K562 (cell line): ENCODE results near the gene THOP1. TPM values are rescaled to one million over a fixed set of nuclear protein-coding genes. Genes with fewer than 3 reads are reported as not detected.
A peak's percentile ranks its signal among the peaks of the same experiment; 100 is the strongest.

Source experiments
- ATAC-seq: fragments of 200-7000 bp; cut with Tn5 transposase; 3 replicates; pipeline ENCODE4 v1.9.1; 2020; ENCODE audit warnings: moderate library complexity
- BruUV-seq: library from RNA; stranded (reverse); fragments of 400-500 nt; replicated peaks from 2 replicates; lab custom pipeline; 2021; lab: Mats Ljungman, UMichigan
- CTCF ChIA-PET: fragments of 300-600 bp; formaldehyde crosslinking; extraction: SDS; loops from one replicate; lab custom pipeline; 2021; ENCODE audit warnings: low intra/inter-chr PET ratio; lab: Yijun Ruan, JAX
- POLR2A ChIA-PET: fragments of 300-600, 350-650 bp; sonication (Branson Sonifier 250); formaldehyde crosslinking; extraction: SDS; loops from one replicate; lab custom pipeline; 2021; ENCODE audit warnings: antibody characterized with exemption, inconsistent platforms; lab: Yijun Ruan, JAX
- DNase-seq, 4 experiments: peaks; one replicate each; pipeline versions ENCODE4 v3.0.0 to v3.0.0-alpha.2; 2011 to 2018; ENCODE audit warnings: low spot score in 3 of 4, mixed read lengths in 3 of 4; ENCODE audit errors: extremely low read depth in 1 of 4
- FAIRE-seq: peaks from 2 replicates; lab custom pipeline; 2011; peaks lifted over from hg19 to GRCh38; lab: Jason Lieb, UNC
- H2AFZ ChIP-seq: 2 replicates; pipeline ENCODE4 v1.6.0; 2011; ENCODE audit warnings: low read depth, low read length, control low read depth, inconsistent platforms
- H3K27ac ChIP-seq: fragments of 200-600 bp; 3 replicates; pipeline ENCODE4 v1.8.0; 2011; ENCODE audit warnings: low read depth, mild to moderate bottlenecking, control low read depth, inconsistent platforms, low read length, moderate library complexity, mixed read lengths; ENCODE audit errors: extremely low read depth
- H3K27me3 ChIP-seq, 2 experiments: fragments of 300-600 bp in 1 of 2; 2 replicates in 1 of 2; 3 replicates in 1 of 2; pipeline versions ENCODE4 v1.6.0 to v1.8.0; 2011; ENCODE audit warnings: inconsistent platforms in 2 of 2, low read length in 2 of 2, mild to moderate bottlenecking in 1 of 2, mixed read lengths in 1 of 2, moderate library complexity in 1 of 2; ENCODE audit not compliant: control insufficient read depth in 2 of 2, insufficient read depth in 2 of 2
- H3K36me3 ChIP-seq: fragments of 300-600 bp; 3 replicates; pipeline ENCODE4 v1.8.0; 2011; ENCODE audit warnings: mild to moderate bottlenecking, low read length, inconsistent platforms; ENCODE audit not compliant: control insufficient read depth, insufficient read depth
- H3K4me1 ChIP-seq, 2 experiments: fragments of 200-600 bp in 1 of 2; replicated peaks in 1 of 2; 2 replicates in 1 of 2; 3 replicates in 1 of 2; pipeline versions ENCODE4 v1.5.1 to v1.8.0; 2011; ENCODE audit warnings: inconsistent platforms in 2 of 2, low read length in 2 of 2, mild to moderate bottlenecking in 1 of 2, mixed read lengths in 1 of 2, moderate library complexity in 1 of 2; ENCODE audit not compliant: control insufficient read depth in 2 of 2, insufficient read depth in 2 of 2
- H3K4me2 ChIP-seq: 2 replicates; pipeline ENCODE4 v1.6.1; 2011; ENCODE audit warnings: low read length, control low read depth, inconsistent platforms, mixed read lengths; ENCODE audit not compliant: insufficient read depth
- H3K4me3 ChIP-seq: fragments of 200-600 bp; sonication (generic), shearing (Covaris generic); 2 replicates; pipeline ENCODE4 v1.5.1; 2016; ENCODE audit warnings: control low read depth, inconsistent platforms
- H3K79me2 ChIP-seq: fragments of 200-600 bp; 3 replicates; pipeline ENCODE4 v1.8.0; 2011; ENCODE audit warnings: low read length, inconsistent platforms; ENCODE audit not compliant: control insufficient read depth, insufficient read depth
- H3K9ac ChIP-seq, 2 experiments: 2 replicates each; pipeline versions ENCODE4 v1.6.0 to v1.6.1; 2011; ENCODE audit warnings: low read depth in 2 of 2, low read length in 2 of 2, control low read depth in 1 of 2, inconsistent platforms in 1 of 2, mild to moderate bottlenecking in 1 of 2, mixed read lengths in 1 of 2; ENCODE audit not compliant: insufficient read depth in 1 of 2
- H3K9me1 ChIP-seq: one replicate; pipeline ENCODE4 v1.6.0; 2011; ENCODE audit warnings: inconsistent platforms, mild to moderate bottlenecking, low read length, moderate library complexity; ENCODE audit not compliant: control insufficient read depth, insufficient read depth
- H3K9me3 ChIP-seq: replicated peaks from 2 replicates; pipeline ENCODE4 v1.5.1; 2011; ENCODE audit warnings: low read depth, low read length, inconsistent platforms; ENCODE audit not compliant: control insufficient read depth, insufficient read depth
- H4K20me1 ChIP-seq: replicated peaks from 2 replicates; pipeline ENCODE4 v1.6.1; 2011; ENCODE audit warnings: low read length, inconsistent platforms, mixed read lengths; ENCODE audit not compliant: control insufficient read depth, insufficient read depth
- BRF2 ChIP-seq: IDR thresholded peaks from 3 replicates; pipeline ENCODE4 v1.6.1; 2011; ENCODE audit warnings: borderline replicate concordance, mild to moderate bottlenecking; ENCODE audit not compliant: insufficient read length, insufficient read depth
- C11orf30 ChIP-seq: fragments of 450-650 bp; IDR thresholded peaks from 2 replicates; pipeline ENCODE4 v1.6.1; 2016; ENCODE audit warnings: low read depth, mild to moderate bottlenecking
- CBFA2T2 ChIP-seq: fragments of 450-650 bp; conservative IDR thresholded peaks from 2 replicates; pipeline ENCODE4 v1.6.1; 2017; ENCODE audit warnings: mild to moderate bottlenecking
- ERF ChIP-seq: fragments of 450-650 bp; formaldehyde crosslinking; IDR thresholded peaks from 2 replicates; pipeline ENCODE4 v1.4.0; 2020; ENCODE audit warnings: mild to moderate bottlenecking, mixed read lengths
- ESRRB ChIP-seq: fragments of 250-450 bp; sonication (Bioruptor Pico); IDR thresholded peaks from 2 replicates; pipeline ENCODE4 v1.5.0; 2020; ENCODE audit warnings: mild to moderate bottlenecking, moderate library complexity, borderline replicate concordance
- KDM5B ChIP-seq: fragments of 200-600 bp; sonication (generic); IDR thresholded peaks from 2 replicates; pipeline ENCODE4 v1.6.1; 2012; ENCODE audit warnings: low read depth, mild to moderate bottlenecking, moderate library complexity, low read length, control low read depth, inconsistent platforms; ENCODE audit not compliant: insufficient replicate concordance
- MAFG ChIP-seq: fragments of 450-650 bp; conservative IDR thresholded peaks from 2 replicates; pipeline ENCODE4 v1.6.1; 2016; ENCODE audit warnings: missing genetic modification characterization, missing compliant biosample characterization
- MBD2 ChIP-seq: sonication (generic); IDR thresholded peaks from 2 replicates; pipeline ENCODE4 v1.6.1; 2016; ENCODE audit warnings: low read depth, borderline replicate concordance
- MCM7 ChIP-seq, 2 experiments: fragments of 450-650 bp; IDR thresholded peaks; 2 replicates each; pipeline ENCODE4 v1.6.1; 2016 to 2018
- MTA1 ChIP-seq: fragments of 450-650 bp; IDR thresholded peaks from 2 replicates; pipeline ENCODE4 v1.6.1; 2017; ENCODE audit warnings: borderline replicate concordance
- NCOA2 ChIP-seq, 2 experiments: fragments of 450-650 bp; IDR thresholded peaks; 2 replicates each; pipeline ENCODE4 v1.6.1; 2018; ENCODE audit warnings: mild to moderate bottlenecking in 2 of 2, moderate library complexity in 1 of 2; ENCODE audit not compliant: partially characterized antibody in 2 of 2
- NFYB ChIP-seq: IDR thresholded peaks from 2 replicates; pipeline ENCODE4 v1.6.1; 2011; ENCODE audit warnings: mild to moderate bottlenecking, moderate library complexity; ENCODE audit not compliant: insufficient read length; ENCODE audit errors: extremely low read depth
- PTBP1 ChIP-seq: fragments of 200-400 bp; formaldehyde crosslinking; IDR thresholded peaks from 2 replicates; pipeline ENCODE4 v1.6.1; 2017; ENCODE audit warnings: low read depth, low read length
- RUNX1 ChIP-seq: sonication (generic); IDR thresholded peaks from 2 replicates; pipeline ENCODE4 v1.6.1; 2016; ENCODE audit warnings: antibody characterized with exemption, low read depth
- TRIM24 ChIP-seq, 2 experiments: fragments of 450-650 bp; IDR thresholded peaks; 2 replicates each; pipeline ENCODE4 v1.6.1; 2016
- XRCC3 ChIP-seq: fragments of 450-650 bp; IDR thresholded peaks from 2 replicates; pipeline ENCODE4 v1.6.1; 2017; ENCODE audit warnings: mild to moderate bottlenecking, moderate library complexity
- ZBTB43 ChIP-seq: sonication (generic); formaldehyde crosslinking; IDR thresholded peaks from 2 replicates; pipeline ENCODE4 v1.8.0; 2023; ENCODE audit warnings: mild to moderate bottlenecking, missing genetic modification reagents
- ZNF174 ChIP-seq: fragments of 250-450 bp; sonication (Bioruptor Pico); IDR thresholded peaks from 2 replicates; pipeline ENCODE4 v1.4.0; 2020; ENCODE audit warnings: mild to moderate bottlenecking
- ZNF316 ChIP-seq: fragments of 450-650 bp; IDR thresholded peaks from 2 replicates; pipeline ENCODE4 v1.6.1; 2016
- ZNF75A ChIP-seq: fragments of 450-650 bp; formaldehyde crosslinking; IDR thresholded peaks from 2 replicates; pipeline ENCODE4 v1.4.0; 2020; ENCODE audit warnings: mild to moderate bottlenecking
- WGBS: fragments of 100-300 bp; shearing (Covaris generic); methylation state at CpG from one replicate; pipeline ENCODE4 v1.1.6; 2016; ENCODE audit warnings: low coverage, mixed read lengths; ENCODE audit not compliant: insufficient coverage; ENCODE audit errors: missing lambda C conversion rate; 5-methylcytosine and 5-hydroxymethylcytosine counted together
- in situ Hi-C: fragments of 300-500 bp; cut with MboI; formaldehyde crosslinking; loops from 4 replicates; pipeline ENCODE4 v1.15.0; 2018; ENCODE audit warnings: inconsistent platforms, mixed read lengths
- intact Hi-C: fragments of 100-400 bp; cut with micrococcal nuclease; formaldehyde crosslinking; loops from 2 replicates; pipeline ENCODE4 v1.14.2; 2022
- polyA plus RNA-seq, 8 experiments: library from polyadenylated mRNA; depleted of rRNA in 4 of 8; stranded (reverse) in 5 of 8; unstranded in 3 of 8; fragments of >200 nt; fragmentation: Nextera tagmentation in 2 of 8; fragmentation: Illumina TruSeq in 1 of 8; extraction: Ambion mirVana in 2 of 8; extraction: Trizol in 1 of 8; gene quantifications; 2 replicates each; pipeline versions ENCODE4 v1.2.1 to v1.2.3, GENCODE V29; 2011 to 2014; ENCODE audit warnings: inconsistent platforms in 1 of 8, missing spikeins in 1 of 8
- total RNA-seq, 7 experiments: library from RNA; depleted of rRNA in 6 of 7; stranded (reverse); fragments of >200 nt in 6 of 7; fragmentation: Illumina TruSeq in 2 of 7; extraction: Trizol in 2 of 7; gene quantifications; 2 replicates each; pipeline versions ENCODE4 v1.2.1 to v1.2.3, GENCODE V29; 2011 to 2021; ENCODE audit warnings: low replicate concordance in 1 of 7

The THOP1 gene
- total and polyA plus RNA-seq, 9 of the 15 experiments (the other 6 are each of a cell fraction or from before 2014, with no cell fraction given) = 1.3 to 255 (median 96.1) TPM

GRCh38 chr19:2834294-2834871, 49.1 kb downstream of the THOP1 start:
- CTCF ChIA-PET = no interaction called here
- H3K36me3 ChIP-seq = no peaks in the 10 kb centered on the region
- no peak for DNase-seq
- no peak overlapping the region for H3K27ac ChIP-seq
- no peak for ATAC-seq
- H3K27me3 ChIP-seq = no peaks in the 10 kb centered on the region
- H3K9me3 ChIP-seq = peaks cover 23% of the 10 kb centered on the region
- H4K20me1 ChIP-seq = no peaks in the 10 kb centered on the region
- in situ Hi-C loops (no loop called here), intact Hi-C loops (no loop called here)
- POLR2A ChIA-PET = interaction anchor here (0.6 to 1.4 kb wide), 2 partner anchors 12 to 30 kb away, joined by 3 to 4 read pairs; no protein-coding TSS in a partner anchor
- no peak overlapping the region for H3K4me3 ChIP-seq
- no peak overlapping the region for H2AFZ ChIP-seq
- WGBS = 48% methylated on average over 19 of the region's 19 CpGs
- no peak overlapping the region for H3K4me2 ChIP-seq
- H3K4me1 ChIP-seq = no peaks in the 10 kb centered on the region
- no peaks in the 10 kb centered on the region for H3K79me2 ChIP-seq
- no TSS peak for BruUV-seq
- H3K9ac ChIP-seq = no peak overlapping the region
- H3K9me1 ChIP-seq = no peaks in the 10 kb centered on the region
- no peak for FAIRE-seq
- TF ChIP-seq ESRRB (CRISPR knock-in tag) (no peak), MCM7 (IDR thresholded peaks at IDR 0.05) (no peak), ZNF75A (peak; percentile 88), MBD2 (no peak), ZNF174 (CRISPR knock-in tag) (no peak), ZBTB43 (CRISPR knock-in tag) (no peak), ERF (CRISPR knock-in tag) (no peak), MTA1 (no peak), BRF2 (no peak), KDM5B (no peak), NFYB (no peak), ZNF316 (peak; percentile 56), TRIM24 (IDR thresholded peaks at IDR 0.05) (peak in 1 of 2 experiments; percentile 71; a peak in 2 of 4 replicates), RUNX1 (no peak), XRCC3 (0 out of 2 replicates have a peak, but pooled peaks have one; percentile 54), PTBP1 (no peak), NCOA2 (IDR thresholded peaks at IDR 0.05; ENCODE audit: partially characterized antibody in 2 of 2) (no peak), C11orf30 (peak; percentile 37; the same call in 1 of the 2 replicates), MAFG (tag) (0 out of 2 replicates have a peak, but pooled peaks have one; percentile 11), CBFA2T2 (no peak)
